ENCODE measurements around the gene TMSB15B.

DNA sequence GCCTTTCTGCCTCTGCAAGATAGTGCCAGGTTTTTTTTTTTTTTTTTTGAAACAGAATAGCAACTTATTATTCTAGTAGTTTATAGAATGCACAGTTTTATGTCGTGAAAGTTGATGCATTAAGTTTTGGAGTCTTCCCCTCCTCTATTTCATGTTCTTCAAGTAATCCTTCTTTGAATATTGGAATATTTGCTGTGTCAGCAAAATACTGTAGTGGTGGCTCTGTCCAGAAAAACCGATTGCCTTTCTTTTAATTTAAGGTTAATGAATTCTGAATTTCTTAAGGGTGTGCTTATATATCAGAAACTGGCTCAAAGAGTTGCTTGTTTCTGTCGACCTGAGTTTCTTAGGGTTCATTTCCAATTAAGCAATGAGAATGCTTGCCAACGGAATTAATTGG is 34.8 kb upstream of the TMSB15B start:
- TF ChIP-seq, protein P1, sequence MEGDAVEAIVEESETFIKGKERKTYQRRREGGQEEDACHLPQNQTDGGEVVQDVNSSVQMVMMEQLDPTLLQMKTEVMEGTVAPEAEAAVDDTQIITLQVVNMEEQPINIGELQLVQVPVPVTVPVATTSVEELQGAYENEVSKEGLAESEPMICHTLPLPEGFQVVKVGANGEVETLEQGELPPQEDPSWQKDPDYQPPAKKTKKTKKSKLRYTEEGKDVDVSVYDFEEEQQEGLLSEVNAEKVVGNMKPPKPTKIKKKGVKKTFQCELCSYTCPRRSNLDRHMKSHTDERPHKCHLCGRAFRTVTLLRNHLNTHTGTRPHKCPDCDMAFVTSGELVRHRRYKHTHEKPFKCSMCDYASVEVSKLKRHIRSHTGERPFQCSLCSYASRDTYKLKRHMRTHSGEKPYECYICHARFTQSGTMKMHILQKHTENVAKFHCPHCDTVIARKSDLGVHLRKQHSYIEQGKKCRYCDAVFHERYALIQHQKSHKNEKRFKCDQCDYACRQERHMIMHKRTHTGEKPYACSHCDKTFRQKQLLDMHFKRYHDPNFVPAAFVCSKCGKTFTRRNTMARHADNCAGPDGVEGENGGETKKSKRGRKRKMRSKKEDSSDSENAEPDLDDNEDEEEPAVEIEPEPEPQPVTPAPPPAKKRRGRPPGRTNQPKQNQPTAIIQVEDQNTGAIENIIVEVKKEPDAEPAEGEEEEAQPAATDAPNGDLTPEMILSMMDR (IDR thresholded peaks at IDR 0.05): no peak
- no peak for TF ChIP-seq POLR2A (IDR thresholded peaks at IDR 0.05)

Data from uterus (tissue), 2 donors.